Measurements from ENCODE around the gene ZNF444.

- TF ChIP-seq POLR2A (IDR thresholded peaks at IDR 0.05) (no peak), CTCF (IDR thresholded peaks at IDR 0.05) (no peak)
Observed at GRCh38 chr19:56117376-56117884, 23.7 kb upstream of the ZNF444 start.

Data from sigmoid colon (tissue), 3 donors.